SH-SY5Y (cell line): ENCODE measurements around the gene CPB2.

Experiments
- GATA2 ChIP-seq: IDR thresholded peaks from 2 replicates; pipeline ENCODE4 v1.6.1; 2011; ENCODE audit warnings: mild to moderate bottlenecking, low read depth, low read length
- GATA3 ChIP-seq: IDR thresholded peaks from 2 replicates; pipeline ENCODE4 v1.6.1; 2011; ENCODE audit warnings: low read depth, mild to moderate bottlenecking, low read length, moderate library complexity

- TF ChIP-seq GATA2: no peak
- TF ChIP-seq GATA3: no peak
Observed at GRCh38 chr13:46102255-46102605, 2.6 kb downstream of the CPB2 start.
